ENCODE results near the gene TNS4. TPM values are rescaled to one million over a fixed set of nuclear protein-coding genes. Genes with fewer than 3 reads are reported as not detected.
"Not testable (repeated sequence)": the region's sequence is repeated elsewhere in the genome, so short reads cannot be mapped to it uniquely, and the experiment has no call there.

TNS4 gene
- total and polyA plus RNA-seq, 2 donors (not counting 1 experiment from before 2014, with no cell fraction given): not detected

GRCh38 chr17:40547079-40547784 is 45.8 kb upstream of the TNS4 start:
- no peak for TF ChIP-seq CTCF (IDR thresholded peaks at IDR 0.05)
- TF ChIP-seq EZH2 (IDR thresholded peaks at IDR 0.05; ENCODE audit: borderline replicate concordance, insufficient read depth, low read depth, low read length, poor library complexity, severe bottlenecking): no peak
- Mint-ChIP-seq H3K9me3 (ENCODE audit: insufficient read depth) (no peaks in the 10 kb centered on the region), H3K4me1 (peaks cover 79% of the 10 kb centered on the region), H3K4me3 (peak overlapping the region; percentile 6), H3K27ac (peak overlapping the region; percentile 92), H3K27me3 (no peaks in the 10 kb centered on the region)
- intact Hi-C loops (cut with micrococcal nuclease): loop anchor here (1.0 to 2.0 kb wide), 3 partner anchors 13 to 68 kb away; no protein-coding TSS in a partner anchor
- peak overlapping the region; percentile 64 for H3K4me2 ChIP-seq (replicated peaks; ENCODE audit: low read depth, low read length, poor library complexity, severe bottlenecking)
- H3K36me3 ChIP-seq (replicated peaks in 1 of 2; ENCODE audit: control extremely low read depth in 1 of 2, control insufficient read depth in 1 of 2, extremely low read depth in 1 of 2, insufficient read depth in 2 of 2, low read length in 1 of 2): no peaks in the 10 kb centered on the region
- H3K9ac ChIP-seq (ENCODE audit: low read length): peak overlapping the region; percentile 27
- peak overlapping the region in 1 of 5 experiments; percentile 24 for H3K4me3 ChIP-seq (ENCODE audit: control extremely low read depth in 1 of 5, extremely low read depth in 1 of 5, insufficient read depth in 1 of 5, low read depth in 2 of 5, low read length in 4 of 5)
- peak overlapping the region; percentile 40 for H2AFZ ChIP-seq (ENCODE audit: insufficient read depth, low read depth, low read length, poor library complexity, severe bottlenecking)
- peak overlapping the region; percentile 54 to 98 for H3K27ac ChIP-seq (ENCODE audit: low read length in 2 of 2)
- no peaks in the 10 kb centered on the region for H4K20me1 ChIP-seq (ENCODE audit: control insufficient read depth, insufficient read depth, low read length, poor library complexity, severe bottlenecking)
- no peaks in the 10 kb centered on the region for H3K27me3 ChIP-seq (replicated peaks in 1 of 4; ENCODE audit: control extremely low read depth in 1 of 4, control insufficient read depth in 3 of 4, insufficient read depth in 4 of 4, low read length in 3 of 4)
- peaks cover 16% of the 10 kb centered on the region for H3K79me2 ChIP-seq (ENCODE audit: control insufficient read depth, insufficient read depth, low read length)
- H3K9me3 ChIP-seq (ENCODE audit: control extremely low read depth in 1 of 3, control insufficient read depth in 2 of 3, insufficient read depth in 1 of 3, low read length in 2 of 3): no peaks in the 10 kb centered on the region
- CTCF ChIA-PET: interaction anchor here (0.9 to 25.2 kb wide), 14 partner anchors 8 to 1116 kb away, joined by 3 to 634 read pairs (median 6); partner anchors contain the start of genes CCR7 and IGFBP4
- ATAC-seq (ENCODE audit: low read depth): peak; percentile 81
- peak; percentile 79 for DNase-seq
- POLR2A ChIA-PET: interaction anchor here (0.5 to 9.4 kb wide), 12 partner anchors 9 to 228 kb away, joined by 3 to 78 read pairs (median 6); partner anchors contain the start of genes CCR7, SMARCE1 and TOP2A
- H3K4me1 ChIP-seq (ENCODE audit: control insufficient read depth in 2 of 2, insufficient read depth in 2 of 2, low read length in 2 of 2): peaks cover 70 to 71% of the 10 kb centered on the region in 2 donors
- WGBS (ENCODE audit: insufficient coverage): 52% methylated on average over 7 of the region's 11 CpGs

- H3K27ac ChIP-seq (ENCODE audit: low read length in 2 of 2): not testable (repeated sequence)
- H3K79me2 ChIP-seq (ENCODE audit: control insufficient read depth, insufficient read depth, low read length): peaks cover 16% of the 10 kb centered on the region
Observed at GRCh38 chr17:40546497-40546896, 45.1 kb upstream of the TNS4 start.

More at GRCh38 chr17:40546497-40546896, 45.1 kb upstream of the TNS4 start:
- not testable (repeated sequence) for H3K36me3 ChIP-seq (replicated peaks in 1 of 2; ENCODE audit: control extremely low read depth in 1 of 2, control insufficient read depth in 1 of 2, extremely low read depth in 1 of 2, insufficient read depth in 2 of 2, low read length in 1 of 2); H4K20me1 ChIP-seq (ENCODE audit: control insufficient read depth, insufficient read depth, low read length, poor library complexity, severe bottlenecking); H3K4me3 ChIP-seq (ENCODE audit: control extremely low read depth in 1 of 5, extremely low read depth in 1 of 5, insufficient read depth in 1 of 5, low read depth in 2 of 5, low read length in 4 of 5); H3K9ac ChIP-seq (ENCODE audit: low read length); ATAC-seq (ENCODE audit: low read depth); H3K4me2 ChIP-seq (replicated peaks; ENCODE audit: low read depth, low read length, poor library complexity, severe bottlenecking); H3K9me3 ChIP-seq (ENCODE audit: control extremely low read depth in 1 of 3, control insufficient read depth in 2 of 3, insufficient read depth in 1 of 3, low read length in 2 of 3); H3K27me3 ChIP-seq (replicated peaks in 1 of 4; ENCODE audit: control extremely low read depth in 1 of 4, control insufficient read depth in 3 of 4, insufficient read depth in 4 of 4, low read length in 3 of 4); H3K4me3 Mint-ChIP-seq; DNase-seq; H3K9me3 Mint-ChIP-seq (ENCODE audit: insufficient read depth); H3K27me3 Mint-ChIP-seq; H2AFZ ChIP-seq (ENCODE audit: insufficient read depth, low read depth, low read length, poor library complexity, severe bottlenecking)
- WGBS (ENCODE audit: insufficient coverage): no CpG with 5 or more reads among the region's 4 CpGs
- peaks cover 79% of the 10 kb centered on the region for H3K4me1 Mint-ChIP-seq
- H3K27ac Mint-ChIP-seq: peak overlapping the region; percentile 63
- ChIA-PET CTCF (interaction anchor here (1.3 to 25.2 kb wide), 6 partner anchors 12 to 71 kb away, joined by 3 to 634 read pairs (median 44); partner anchors contain the start of gene CCR7), POLR2A (interaction anchor here (2.3 to 4.4 kb wide), 3 partner anchors 8 to 68 kb away, joined by 13 to 34 read pairs (median 29); no protein-coding TSS in a partner anchor)
- intact Hi-C loops (cut with micrococcal nuclease): loop anchor here (2.0 kb wide), 1 partner anchor 14 kb away; no protein-coding TSS in a partner anchor
- H3K4me1 ChIP-seq (ENCODE audit: control insufficient read depth in 2 of 2, insufficient read depth in 2 of 2, low read length in 2 of 2): peaks cover 70 to 71% of the 10 kb centered on the region in 2 donors

Measured in B cell (primary cell).